Stimulated activated CD4-positive, alpha-beta T cell treated with anti-CD3 and anti-CD28 coated beads, Interleukin-12 subunit alpha, Interleukin-12 subunit beta, amount 100 ng/mL, for 48 hours (primary cell): ENCODE data around the gene UBAC2.

Source experiments
- DNase-seq, 3 donors: peaks; one replicate each; pipeline ENCODE4 v3.0.0-alpha.2; 2020; ENCODE audit warnings: low read depth in 2 of 3, low spot score in 1 of 3

Gene UBAC2

GRCh38 chr13:99267927-99268326 is 67.3 kb downstream of the UBAC2 start:
- no peak for DNase-seq

GRCh38 chr13:99268822-99269221 is 68.2 kb downstream of the UBAC2 start:
- DNase-seq: no peak

GRCh38 chr13:99269627-99270241 is 69.1 kb downstream of the UBAC2 start:
- DNase-seq: no peak

GRCh38 chr13:99270518-99270917 is 69.9 kb downstream of the UBAC2 start:
- no peak for DNase-seq

- DNase-seq: no peak
These were observed 70.6 kb downstream of the UBAC2 start for GRCh38 chr13:99271249-99271648.

- no peak for DNase-seq
These were observed 71.8 kb downstream of the UBAC2 start for GRCh38 chr13:99272481-99272880.

- DNase-seq: no peak
These were observed 72.5 kb downstream of the UBAC2 start for GRCh38 chr13:99273128-99273527.

- DNase-seq: peak in 1 of 3 donors; percentile 23
These were observed 74.4 kb downstream of the UBAC2 start for GRCh38 chr13:99275093-99275469.

GRCh38 chr13:99276706-99277105 is 76.1 kb downstream of the UBAC2 start:
- DNase-seq: no peak

GRCh38 chr13:99277629-99278028 is 77.0 kb downstream of the UBAC2 start:
- no peak for DNase-seq

GRCh38 chr13:99278200-99278599 is 77.5 kb downstream of the UBAC2 start:
- DNase-seq: no peak

- DNase-seq: no peak
These were observed 78.2 kb downstream of the UBAC2 start for GRCh38 chr13:99278843-99279242.

GRCh38 chr13:99279637-99280036 is 79.0 kb downstream of the UBAC2 start:
- DNase-seq: no peak

GRCh38 chr13:99280166-99280565 is 79.5 kb downstream of the UBAC2 start:
- no peak for DNase-seq

- DNase-seq: no peak
These were observed 81.2 kb downstream of the UBAC2 start for GRCh38 chr13:99281811-99282263.

GRCh38 chr13:99282264-99283231 is 81.9 kb downstream of the UBAC2 start:
- DNase-seq: no peak

- DNase-seq: no peak
These were observed 85.0 kb downstream of the UBAC2 start for GRCh38 chr13:99285432-99286182.

- no peak for DNase-seq
These were observed 86.9 kb downstream of the UBAC2 start for GRCh38 chr13:99287551-99287950.

GRCh38 chr13:99288089-99288488 is 87.4 kb downstream of the UBAC2 start:
- peak; percentile 51 to 71 (median 55) for DNase-seq

GRCh38 chr13:99289271-99289670 is 88.6 kb downstream of the UBAC2 start:
- no peak for DNase-seq

- DNase-seq: peak in 2 of 3 donors; percentile 41 to 52
These were observed 89.2 kb downstream of the UBAC2 start for GRCh38 chr13:99289674-99290337.
